GM06990 (cell line): ENCODE data around the gene BTD.

Source experiments
- DNase-seq: peaks from one replicate; pipeline ENCODE4 v3.0.0-alpha.2; 2011; ENCODE audit not compliant: insufficient read length; ENCODE audit errors: extremely low read depth
- H3K27me3 ChIP-seq: replicated peaks from 2 replicates; pipeline ENCODE4 v1.6.0; 2011; ENCODE audit warnings: low read length; ENCODE audit not compliant: control insufficient read depth, insufficient read depth
- H3K36me3 ChIP-seq: 2 replicates; pipeline ENCODE4 v1.5.1; 2011; ENCODE audit warnings: low read length; ENCODE audit not compliant: control insufficient read depth, insufficient read depth
- H3K4me3 ChIP-seq: replicated peaks from 2 replicates; pipeline ENCODE4 v1.5.1; 2011; ENCODE audit warnings: low read depth, mild to moderate bottlenecking, control low read depth, low read length
- CTCF ChIP-seq: IDR thresholded peaks from 2 replicates; pipeline ENCODE4 v1.5.1; 2011; ENCODE audit warnings: low read length, control low read depth, mild to moderate bottlenecking, inconsistent platforms; ENCODE audit not compliant: insufficient read depth, poor library complexity, severe bottlenecking

The BTD gene

GRCh38 chr3:15635121-15635661 lies 33.6 kb downstream of the BTD start:
- Histone ChIP-seq H3K27me3 (no peaks in the 10 kb centered on the region), H3K36me3 (no peaks in the 10 kb centered on the region), H3K4me3 (no peak overlapping the region)
- TF ChIP-seq CTCF: no peak
- no peak for DNase-seq

GRCh38 chr3:15636028-15636709 lies 34.6 kb downstream of the BTD start:
- Histone ChIP-seq H3K27me3 (no peaks in the 10 kb centered on the region), H3K4me3 (no peak overlapping the region), H3K36me3 (no peaks in the 10 kb centered on the region)
- no peak for TF ChIP-seq CTCF
- DNase-seq: peak; percentile 50

- no peak overlapping the region for H3K4me3 ChIP-seq
- no peaks in the 10 kb centered on the region for H3K27me3 ChIP-seq
- DNase-seq: peak; percentile 41
- TF ChIP-seq CTCF: no peak
- H3K36me3 ChIP-seq: no peaks in the 10 kb centered on the region
Observed at GRCh38 chr3:15637131-15637951, 35.8 kb downstream of the BTD start.

- H3K4me3 ChIP-seq: no peak overlapping the region
- no peak for DNase-seq
- H3K36me3 ChIP-seq: no peaks in the 10 kb centered on the region
- no peaks in the 10 kb centered on the region for H3K27me3 ChIP-seq
- TF ChIP-seq CTCF: no peak
Observed at GRCh38 chr3:15638193-15638890, 36.8 kb downstream of the BTD start.

- TF ChIP-seq CTCF: no peak
- Histone ChIP-seq H3K4me3 (no peak overlapping the region), H3K36me3 (no peaks in the 10 kb centered on the region), H3K27me3 (no peaks in the 10 kb centered on the region)
- DNase-seq: no peak
Observed at GRCh38 chr3:15638891-15639262, 37.3 kb downstream of the BTD start.
